ENCODE results near the gene ROBO1. TPM values are rescaled to one million over a fixed set of nuclear protein-coding genes. Genes with fewer than 3 reads are reported as not detected.
A peak's percentile ranks its signal among the peaks of the same experiment; 100 is the strongest.

ROBO1 gene
- total and polyA plus RNA-seq, 2 experiments from 2014 or later: 18.8 to 31.9 TPM

GRCh38 chr3:79204351-79204750 is 563.4 kb downstream of the ROBO1 start:
- 95 to 100% methylated on average over 3 of the region's 3 CpGs for WGBS, 2 experiments (ENCODE audit: low coverage in 1 of 2, low lambda C conversion rate in 2 of 2, missing lambda C conversion rate in 2 of 2)
- H3K36me3 ChIP-seq (ENCODE audit: low read depth): no peaks in the 10 kb centered on the region
- no peak overlapping the region for H3K9ac ChIP-seq
- H3K4me3 ChIP-seq: no peak overlapping the region
- H3K4me2 ChIP-seq (ENCODE audit: unreplicated experiment): no peak overlapping the region
- H3K79me2 ChIP-seq (ENCODE audit: insufficient read depth): no peaks in the 10 kb centered on the region
- no peaks in the 10 kb centered on the region for H3K9me3 ChIP-seq (ENCODE audit: low read depth)
- no peaks in the 10 kb centered on the region for H3K9me2 ChIP-seq (ENCODE audit: insufficient read depth)
- no peaks in the 10 kb centered on the region for H3F3A ChIP-seq (ENCODE audit: insufficient read depth)
- no peaks in the 10 kb centered on the region for H4K20me1 ChIP-seq (ENCODE audit: insufficient read depth)
- TF ChIP-seq EZH2phosphoT487 (IDR thresholded peaks at IDR 0.05; ENCODE audit: insufficient read depth, low read depth) (no peak), EZH2 (IDR thresholded peaks at IDR 0.05; ENCODE audit: insufficient read depth, poor library complexity, severe bottlenecking) (no peak)
- in situ Hi-C loops (cut with MboI): no loop called here
- no peak overlapping the region for H3K27ac ChIP-seq
- H2AFZ ChIP-seq: no peak overlapping the region
- H3K27me3 ChIP-seq (replicated peaks; ENCODE audit: insufficient read depth): no peaks in the 10 kb centered on the region
- H3K4me1 ChIP-seq (ENCODE audit: insufficient read depth): no peaks in the 10 kb centered on the region
- DNase-seq: no peak

- no peaks in the 10 kb centered on the region for H3K9me2 ChIP-seq (ENCODE audit: insufficient read depth)
- H3K79me2 ChIP-seq (ENCODE audit: insufficient read depth): no peaks in the 10 kb centered on the region
- no peak overlapping the region for H3K4me2 ChIP-seq (ENCODE audit: unreplicated experiment)
- no peak overlapping the region for H3K4me3 ChIP-seq
- in situ Hi-C loops (cut with MboI): no loop called here
- 0 out of 2 replicates have a peak overlapping the region, but pooled peaks have one; percentile 3 for H2AFZ ChIP-seq
- H3K27ac ChIP-seq: no peak overlapping the region
- no peaks in the 10 kb centered on the region for H3K4me1 ChIP-seq (ENCODE audit: insufficient read depth)
- TF ChIP-seq EZH2 (IDR thresholded peaks at IDR 0.05; ENCODE audit: insufficient read depth, poor library complexity, severe bottlenecking): no peak
- no peak for TF ChIP-seq EZH2phosphoT487 (IDR thresholded peaks at IDR 0.05; ENCODE audit: insufficient read depth, low read depth)
- no peaks in the 10 kb centered on the region for H3K9me3 ChIP-seq (ENCODE audit: low read depth)
- no peaks in the 10 kb centered on the region for H3K36me3 ChIP-seq (ENCODE audit: low read depth)
- H4K20me1 ChIP-seq (ENCODE audit: insufficient read depth): no peaks in the 10 kb centered on the region
- no peaks in the 10 kb centered on the region for H3K27me3 ChIP-seq (replicated peaks; ENCODE audit: insufficient read depth)
- WGBS, 2 experiments (ENCODE audit: low coverage in 1 of 2, low lambda C conversion rate in 2 of 2, missing lambda C conversion rate in 2 of 2): 8 to 12% methylated on average over 3 of the region's 3 CpGs
- H3K9ac ChIP-seq: no peak overlapping the region
- no peaks in the 10 kb centered on the region for H3F3A ChIP-seq (ENCODE audit: insufficient read depth)
- DNase-seq: no peak
Measured at GRCh38 chr3:79203144-79203519, 564.7 kb downstream of the ROBO1 start.

GRCh38 chr3:79202471-79203143 is 565.2 kb downstream of the ROBO1 start:
- H3K9me2 ChIP-seq (ENCODE audit: insufficient read depth): no peaks in the 10 kb centered on the region
- in situ Hi-C loops (cut with MboI): no loop called here
- H3K79me2 ChIP-seq (ENCODE audit: insufficient read depth): no peaks in the 10 kb centered on the region
- H3K27me3 ChIP-seq (replicated peaks; ENCODE audit: insufficient read depth): no peaks in the 10 kb centered on the region
- WGBS, 2 experiments (ENCODE audit: low coverage in 1 of 2, low lambda C conversion rate in 2 of 2, missing lambda C conversion rate in 2 of 2): 70 to 76% methylated on average over 5 of the region's 5 CpGs
- no peak overlapping the region for H3K4me2 ChIP-seq (ENCODE audit: unreplicated experiment)
- no peaks in the 10 kb centered on the region for H3F3A ChIP-seq (ENCODE audit: insufficient read depth)
- H3K36me3 ChIP-seq (ENCODE audit: low read depth): no peaks in the 10 kb centered on the region
- TF ChIP-seq EZH2 (IDR thresholded peaks at IDR 0.05; ENCODE audit: insufficient read depth, poor library complexity, severe bottlenecking) (no peak), EZH2phosphoT487 (IDR thresholded peaks at IDR 0.05; ENCODE audit: insufficient read depth, low read depth) (no peak)
- H2AFZ ChIP-seq: 0 out of 2 replicates have a peak overlapping the region, but pooled peaks have one; percentile 3
- H3K4me1 ChIP-seq (ENCODE audit: insufficient read depth): no peaks in the 10 kb centered on the region
- DNase-seq: no peak
- H3K9me3 ChIP-seq (ENCODE audit: low read depth): no peaks in the 10 kb centered on the region
- H3K4me3 ChIP-seq: no peak overlapping the region
- no peak overlapping the region for H3K27ac ChIP-seq
- no peak overlapping the region for H3K9ac ChIP-seq
- H4K20me1 ChIP-seq (ENCODE audit: insufficient read depth): no peaks in the 10 kb centered on the region

- Histone ChIP-seq H3K27me3 (replicated peaks; ENCODE audit: insufficient read depth) (no peaks in the 10 kb centered on the region), H3K79me2 (ENCODE audit: insufficient read depth) (no peaks in the 10 kb centered on the region), H3K9me3 (ENCODE audit: low read depth) (no peaks in the 10 kb centered on the region), H2AFZ (no peak overlapping the region), H4K20me1 (ENCODE audit: insufficient read depth) (no peaks in the 10 kb centered on the region), H3K36me3 (ENCODE audit: low read depth) (no peaks in the 10 kb centered on the region), H3K4me3 (no peak overlapping the region), H3K9ac (no peak overlapping the region), H3K27ac (no peak overlapping the region), H3K4me1 (ENCODE audit: insufficient read depth) (no peaks in the 10 kb centered on the region), H3K4me2 (ENCODE audit: unreplicated experiment) (no peak overlapping the region), H3F3A (ENCODE audit: insufficient read depth) (no peaks in the 10 kb centered on the region), H3K9me2 (ENCODE audit: insufficient read depth) (no peaks in the 10 kb centered on the region)
- in situ Hi-C loops (cut with MboI): no loop called here
- no peak for DNase-seq
- no peak for TF ChIP-seq EZH2phosphoT487 (IDR thresholded peaks at IDR 0.05; ENCODE audit: insufficient read depth, low read depth)
- TF ChIP-seq EZH2 (IDR thresholded peaks at IDR 0.05; ENCODE audit: insufficient read depth, poor library complexity, severe bottlenecking): no peak
- 73 to 85% methylated on average over 1 of the region's 1 CpG for WGBS, 2 experiments (ENCODE audit: low coverage in 1 of 2, low lambda C conversion rate in 2 of 2, missing lambda C conversion rate in 2 of 2)
Measured at GRCh38 chr3:79200456-79200855, 567.3 kb downstream of the ROBO1 start.
